Measurements from ENCODE around the gene ABCC6. TPM values are rescaled to one million over a fixed set of nuclear protein-coding genes. Genes with fewer than 3 reads are reported as not detected.
A peak's percentile ranks its signal among the peaks of the same experiment; 100 is the strongest.
"Not testable (repeated sequence)": the region's sequence is repeated elsewhere in the genome, so short reads cannot be mapped to it uniquely, and the experiment has no call there.

ABCC6 gene
- total RNA-seq, 6 experiments from 2014 or later = 54.9 to 115 (median 97.1) TPM

DNA sequence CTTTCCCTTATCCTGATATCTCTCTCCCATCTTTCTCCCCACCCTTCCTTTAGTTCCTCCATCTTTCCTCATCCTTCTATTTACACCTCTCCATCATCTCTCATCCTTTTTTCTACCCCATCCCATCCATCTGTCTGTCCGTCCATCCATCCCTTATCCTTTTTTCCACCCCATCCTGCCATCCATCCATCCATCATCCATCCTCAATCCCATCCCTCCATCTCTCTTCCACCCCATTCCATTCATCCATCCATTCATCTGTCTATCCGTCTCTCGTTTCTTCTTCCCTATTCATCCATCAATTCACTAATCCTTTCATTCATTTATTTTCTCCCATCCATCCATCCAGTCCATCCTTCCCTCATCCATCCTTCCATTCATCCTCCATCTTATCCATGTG, 68.1 kb downstream of the ABCC6 start:
- Histone ChIP-seq H3K9me3 (no peaks in the 10 kb centered on the region), H3K27me3 (no peaks in the 10 kb centered on the region), H3K4me1 (peaks cover 0 to 16% (median 6%) of the 10 kb centered on the region in 4 donors), H3K36me3 (peaks cover 0 to 75% (median 20%) of the 10 kb centered on the region in 4 donors), H3K4me3 (no peak overlapping the region), H3K27ac (no peak overlapping the region)
- TF ChIP-seq, protein P1, sequence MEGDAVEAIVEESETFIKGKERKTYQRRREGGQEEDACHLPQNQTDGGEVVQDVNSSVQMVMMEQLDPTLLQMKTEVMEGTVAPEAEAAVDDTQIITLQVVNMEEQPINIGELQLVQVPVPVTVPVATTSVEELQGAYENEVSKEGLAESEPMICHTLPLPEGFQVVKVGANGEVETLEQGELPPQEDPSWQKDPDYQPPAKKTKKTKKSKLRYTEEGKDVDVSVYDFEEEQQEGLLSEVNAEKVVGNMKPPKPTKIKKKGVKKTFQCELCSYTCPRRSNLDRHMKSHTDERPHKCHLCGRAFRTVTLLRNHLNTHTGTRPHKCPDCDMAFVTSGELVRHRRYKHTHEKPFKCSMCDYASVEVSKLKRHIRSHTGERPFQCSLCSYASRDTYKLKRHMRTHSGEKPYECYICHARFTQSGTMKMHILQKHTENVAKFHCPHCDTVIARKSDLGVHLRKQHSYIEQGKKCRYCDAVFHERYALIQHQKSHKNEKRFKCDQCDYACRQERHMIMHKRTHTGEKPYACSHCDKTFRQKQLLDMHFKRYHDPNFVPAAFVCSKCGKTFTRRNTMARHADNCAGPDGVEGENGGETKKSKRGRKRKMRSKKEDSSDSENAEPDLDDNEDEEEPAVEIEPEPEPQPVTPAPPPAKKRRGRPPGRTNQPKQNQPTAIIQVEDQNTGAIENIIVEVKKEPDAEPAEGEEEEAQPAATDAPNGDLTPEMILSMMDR (IDR thresholded peaks at IDR 0.05) = no peak
- TF ChIP-seq POLR2A (IDR thresholded peaks at IDR 0.05) = no peak
- ATAC-seq = no peak
- 87% methylated on average over 3 of the region's 3 CpGs for WGBS (ENCODE audit: insufficient coverage, low coverage, low lambda C conversion rate, missing lambda C conversion rate)
- intact Hi-C loops (cut with DNase I) = no loop called here
- DNase-seq = no peak

DNA sequence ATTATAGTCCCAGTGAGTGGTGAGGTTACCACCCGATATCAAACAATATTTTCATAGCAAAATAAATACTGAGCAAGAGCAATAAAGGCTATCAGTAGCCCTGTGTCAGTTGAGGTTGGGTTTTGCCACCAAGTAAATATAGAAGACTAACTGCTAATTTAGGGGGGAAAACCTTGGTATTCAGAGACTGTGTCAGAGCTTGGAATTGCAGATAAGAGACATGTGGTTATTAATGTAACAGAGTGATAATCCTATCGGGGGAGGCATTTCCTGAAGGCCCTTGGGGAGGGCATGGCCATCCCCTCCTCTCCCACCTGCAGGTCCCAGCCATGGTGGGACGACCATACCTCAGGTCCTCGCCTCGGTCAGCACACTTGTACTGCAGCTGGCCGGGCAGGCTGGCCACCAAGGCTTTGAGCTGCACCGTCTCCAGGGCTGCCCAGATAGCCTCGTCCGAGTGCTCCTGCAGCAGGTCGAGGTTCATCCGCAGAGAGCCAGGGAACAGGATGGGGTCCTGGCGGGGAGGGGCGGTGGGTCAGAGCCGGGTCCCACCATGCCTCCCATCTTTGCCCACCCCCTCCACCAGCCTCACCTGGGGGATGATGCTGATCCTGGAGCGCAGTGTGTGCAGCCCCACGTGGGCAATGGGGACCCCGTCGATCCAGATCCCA, 68.9 kb downstream of the ABCC6 start:
- Histone ChIP-seq H3K27ac (no peak overlapping the region), H3K4me3 (no peak overlapping the region), H3K9me3 (no peaks in the 10 kb centered on the region), H3K4me1 (peaks cover 0 to 24% (median 12%) of the 10 kb centered on the region in 4 donors), H3K27me3 (no peaks in the 10 kb centered on the region), H3K36me3 (peaks cover 0 to 67% (median 18%) of the 10 kb centered on the region in 4 donors)
- intact Hi-C loops (cut with DNase I) = no loop called here
- TF ChIP-seq POLR2A (IDR thresholded peaks at IDR 0.05) = no peak
- TF ChIP-seq, protein P1 (IDR thresholded peaks at IDR 0.05) = no peak
- no peak for ATAC-seq
- DNase-seq = no peak
- 56% methylated on average over 1 of the region's 18 CpGs for WGBS (ENCODE audit: insufficient coverage, low coverage, low lambda C conversion rate, missing lambda C conversion rate)

DNA sequence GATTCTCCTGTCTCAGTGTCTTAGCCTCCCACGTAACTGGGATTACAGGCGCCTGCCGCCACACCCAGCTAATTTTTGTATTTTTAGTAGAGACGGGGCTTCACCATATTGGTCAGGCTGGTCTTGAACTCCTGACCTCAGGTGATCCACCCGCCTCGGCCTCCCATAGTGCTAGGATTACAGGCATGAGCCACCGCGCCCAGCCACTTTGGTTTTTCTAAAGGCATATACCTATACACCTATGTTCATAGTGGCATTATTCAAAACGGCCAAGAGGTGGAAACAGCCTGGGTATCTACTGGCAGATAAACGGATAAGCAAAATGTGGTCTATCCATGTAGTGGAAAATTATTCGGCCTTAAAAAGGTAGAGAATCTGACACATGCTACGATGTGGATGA, 70.3 kb downstream of the ABCC6 start:
- H3K27me3 ChIP-seq; H3K27ac ChIP-seq; ATAC-seq; intact Hi-C loops (cut with DNase I); H3K4me3 ChIP-seq; DNase-seq; H3K9me3 ChIP-seq: not testable (repeated sequence)
- H3K36me3 ChIP-seq = peaks cover 0 to 57% (median 18%) of the 10 kb centered on the region in 4 donors
- H3K4me1 ChIP-seq = peaks cover 0 to 38% (median 18%) of the 10 kb centered on the region in 4 donors
- WGBS (ENCODE audit: insufficient coverage, low coverage, low lambda C conversion rate, missing lambda C conversion rate) = 89% methylated on average over 9 of the region's 12 CpGs

DNA sequence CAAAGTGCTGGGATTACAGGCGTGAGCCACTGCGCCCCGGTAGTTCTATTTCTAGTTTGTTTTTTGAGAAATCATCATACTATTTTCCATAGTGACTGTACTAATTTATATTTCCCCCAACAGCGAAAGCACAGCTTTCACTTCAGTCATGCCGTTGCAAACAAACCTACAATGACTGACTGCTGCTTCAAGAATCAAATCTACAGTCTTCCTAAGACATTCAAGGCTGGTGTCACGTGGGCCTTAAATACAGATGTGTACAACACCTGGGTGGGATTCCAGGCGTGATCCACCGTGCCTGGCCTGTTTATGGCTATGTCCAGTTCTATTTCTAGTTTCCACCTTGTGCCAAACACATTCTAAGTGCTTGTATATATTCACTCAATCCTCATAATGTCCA, 72.0 kb downstream of the ABCC6 start:
- no peaks in the 10 kb centered on the region for H3K9me3 ChIP-seq
- TF ChIP-seq, protein P1 (IDR thresholded peaks at IDR 0.05) = no peak
- no peak for TF ChIP-seq POLR2A (IDR thresholded peaks at IDR 0.05)
- peak overlapping the region in 1 of 3 donors; percentile 93 for H3K27ac ChIP-seq
- 77% methylated on average over 6 of the region's 8 CpGs for WGBS (ENCODE audit: insufficient coverage, low coverage, low lambda C conversion rate, missing lambda C conversion rate)
- ATAC-seq (no peak), DNase-seq (no peak)
- no peaks in the 10 kb centered on the region for H3K27me3 ChIP-seq
- no peak overlapping the region for H3K4me3 ChIP-seq
- peaks cover 0 to 42% (median 10%) of the 10 kb centered on the region in 4 donors for H3K36me3 ChIP-seq
- peaks cover 0 to 49% (median 20%) of the 10 kb centered on the region in 4 donors for H3K4me1 ChIP-seq
- intact Hi-C loops (cut with DNase I) = no loop called here

DNA sequence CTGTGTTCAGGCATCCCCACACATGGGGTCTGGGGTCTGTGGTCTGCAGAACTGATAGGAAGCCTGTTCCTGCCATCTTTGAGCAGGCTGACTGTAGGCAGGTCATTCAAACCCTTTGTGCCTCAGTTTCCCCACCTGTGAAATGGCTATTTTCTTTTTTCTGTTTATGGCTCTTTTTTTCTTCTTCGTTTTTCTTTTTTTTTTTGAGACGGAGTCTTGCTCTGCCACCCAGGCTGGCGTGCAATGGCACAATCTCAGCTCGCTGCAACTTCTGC, 72.5 kb downstream of the ABCC6 start:
- Histone ChIP-seq H3K27ac (peak overlapping the region in 2 of 3 donors; percentile 62 to 93), H3K27me3 (no peaks in the 10 kb centered on the region), H3K36me3 (peaks cover 0 to 37% (median 7%) of the 10 kb centered on the region in 4 donors), H3K4me3 (no peak overlapping the region), H3K9me3 (no peaks in the 10 kb centered on the region), H3K4me1 (peaks cover 0 to 49% (median 20%) of the 10 kb centered on the region in 4 donors)
- WGBS (ENCODE audit: insufficient coverage, low coverage, low lambda C conversion rate, missing lambda C conversion rate) = 100% methylated on average over 1 of the region's 4 CpGs
- DNase-seq (no peak), ATAC-seq (no peak)
- TF ChIP-seq, protein P1 (IDR thresholded peaks at IDR 0.05) = no peak
- TF ChIP-seq POLR2A (IDR thresholded peaks at IDR 0.05) = no peak
- intact Hi-C loops (cut with DNase I) = no loop called here
